Measurements from ENCODE around the gene C1QTNF3.
"Not testable (repeated sequence)": the region's sequence is repeated elsewhere in the genome, so short reads cannot be mapped to it uniquely, and the experiment has no call there.

The C1QTNF3 gene

DNA sequence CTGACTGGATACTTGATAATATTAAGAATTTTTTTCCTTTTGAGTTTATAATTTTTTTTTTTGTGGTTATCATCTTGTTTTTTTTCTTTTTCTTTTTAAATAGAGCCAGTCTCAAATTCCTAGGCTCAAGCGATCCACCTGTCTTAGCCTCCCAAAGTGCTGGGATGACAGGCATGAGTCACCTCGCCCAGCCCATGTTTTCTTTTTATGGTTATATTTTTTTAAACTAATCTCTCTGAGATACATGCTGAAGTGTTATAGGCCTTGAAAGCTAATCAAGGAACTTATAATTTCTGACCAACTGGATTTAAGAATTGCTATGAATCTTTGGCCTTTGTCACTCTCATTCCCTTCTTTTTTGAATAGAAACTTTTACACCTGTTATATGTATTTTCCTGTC, 28.4 kb downstream of the C1QTNF3 start:
- Histone ChIP-seq H3K36me3 (ENCODE audit: control insufficient read depth, insufficient read depth, low read length) (no peaks in the 10 kb centered on the region), H3K27me3 (replicated peaks; ENCODE audit: control insufficient read depth, insufficient read depth, low read length) (no peaks in the 10 kb centered on the region), H3K4me3 (replicated peaks; ENCODE audit: low read depth, low read length) (no peak overlapping the region)
- DNase-seq (ENCODE audit: extremely low read depth, insufficient read length) = no peak
- no peak for TF ChIP-seq CTCF (IDR thresholded peaks at IDR 0.05; ENCODE audit: insufficient read depth, low read length, poor library complexity, severe bottlenecking)

DNA sequence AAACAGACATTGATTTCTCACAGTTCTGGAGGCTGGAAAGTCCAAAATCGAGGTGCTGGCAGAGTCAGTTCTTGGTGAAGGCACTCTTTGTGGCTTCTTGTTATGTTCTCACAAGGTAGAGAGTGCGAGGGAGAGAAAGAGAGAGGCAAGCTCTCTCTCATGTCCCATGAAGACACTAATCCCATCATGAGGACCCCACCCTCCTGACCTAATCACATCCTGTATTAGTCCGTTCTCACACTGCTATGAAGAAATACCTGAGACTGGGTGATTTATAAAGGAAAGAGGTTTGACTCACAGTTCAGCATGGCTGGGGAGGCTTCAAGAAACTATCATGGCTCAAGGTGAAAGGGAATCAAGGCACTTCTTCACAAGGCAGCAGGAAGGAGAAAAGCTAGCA, 29.5 kb downstream of the C1QTNF3 start:
- no peak for TF ChIP-seq CTCF (IDR thresholded peaks at IDR 0.05; ENCODE audit: insufficient read depth, low read length, poor library complexity, severe bottlenecking)
- no peaks in the 10 kb centered on the region for H3K27me3 ChIP-seq (replicated peaks; ENCODE audit: control insufficient read depth, insufficient read depth, low read length)
- no peaks in the 10 kb centered on the region for H3K36me3 ChIP-seq (ENCODE audit: control insufficient read depth, insufficient read depth, low read length)
- no peak for DNase-seq (ENCODE audit: extremely low read depth, insufficient read length)
- H3K4me3 ChIP-seq (replicated peaks; ENCODE audit: low read depth, low read length) = no peak overlapping the region

- Histone ChIP-seq H3K27me3 (replicated peaks; ENCODE audit: control insufficient read depth, insufficient read depth, low read length) (no peaks in the 10 kb centered on the region), H3K4me3 (replicated peaks; ENCODE audit: low read depth, low read length) (no peak overlapping the region), H3K36me3 (ENCODE audit: control insufficient read depth, insufficient read depth, low read length) (no peaks in the 10 kb centered on the region)
- DNase-seq (ENCODE audit: extremely low read depth, insufficient read length) = no peak
- TF ChIP-seq CTCF (IDR thresholded peaks at IDR 0.05; ENCODE audit: insufficient read depth, low read length, poor library complexity, severe bottlenecking) = no peak
These were observed 30.2 kb downstream of the C1QTNF3 start for GRCh38 chr5:34012791-34013190.

GRCh38 chr5:34011536-34011935, 31.5 kb downstream of the C1QTNF3 start:
- no peak for DNase-seq (ENCODE audit: extremely low read depth, insufficient read length)
- H3K36me3 ChIP-seq (ENCODE audit: control insufficient read depth, insufficient read depth, low read length) = no peaks in the 10 kb centered on the region
- TF ChIP-seq CTCF (IDR thresholded peaks at IDR 0.05; ENCODE audit: insufficient read depth, low read length, poor library complexity, severe bottlenecking) = no peak
- no peaks in the 10 kb centered on the region for H3K27me3 ChIP-seq (replicated peaks; ENCODE audit: control insufficient read depth, insufficient read depth, low read length)
- no peak overlapping the region for H3K4me3 ChIP-seq (replicated peaks; ENCODE audit: low read depth, low read length)

DNA sequence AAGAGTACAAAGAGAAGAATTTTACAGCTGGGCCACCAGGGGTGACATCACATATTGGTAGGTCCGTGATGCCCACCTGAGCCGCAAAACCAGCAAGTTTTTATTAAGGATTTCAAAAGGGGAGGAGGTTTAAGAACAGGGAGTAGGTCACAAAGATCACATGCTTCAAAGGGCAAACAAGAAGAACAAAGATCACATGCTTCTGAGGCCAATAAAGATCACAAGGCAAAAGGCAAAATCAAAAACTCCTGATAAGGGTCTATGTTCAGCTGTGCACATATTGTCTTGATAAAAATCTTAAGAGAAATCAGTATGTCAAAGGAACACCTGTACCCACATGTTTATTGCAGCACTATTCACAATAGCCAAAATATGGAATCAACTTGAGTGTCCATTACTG, 32.9 kb downstream of the C1QTNF3 start:
- H3K36me3 ChIP-seq (ENCODE audit: control insufficient read depth, insufficient read depth, low read length); DNase-seq (ENCODE audit: extremely low read depth, insufficient read length); H3K4me3 ChIP-seq (replicated peaks; ENCODE audit: low read depth, low read length); H3K27me3 ChIP-seq (replicated peaks; ENCODE audit: control insufficient read depth, insufficient read depth, low read length): not testable (repeated sequence)

DNA sequence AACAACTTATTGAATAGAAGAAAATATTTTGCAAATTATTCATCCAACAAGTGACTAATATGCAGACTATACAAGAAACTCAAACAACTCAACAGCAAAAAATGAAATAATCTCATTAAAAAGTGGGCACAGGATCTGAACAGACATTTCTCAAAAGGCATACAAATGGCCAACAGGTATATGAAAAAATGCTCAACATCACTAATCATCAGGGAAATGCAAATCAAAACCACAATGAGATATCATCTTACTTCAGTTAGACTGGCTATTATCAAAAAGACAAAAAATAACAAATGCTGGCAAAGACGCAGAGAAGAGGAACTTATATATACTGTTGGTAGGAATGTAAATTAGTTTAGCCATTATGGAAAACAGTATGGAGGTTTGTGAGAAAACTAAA, 33.4 kb downstream of the C1QTNF3 start:
- DNase-seq (ENCODE audit: extremely low read depth, insufficient read length) = no peak
- Histone ChIP-seq H3K27me3 (replicated peaks; ENCODE audit: control insufficient read depth, insufficient read depth, low read length) (no peaks in the 10 kb centered on the region), H3K36me3 (ENCODE audit: control insufficient read depth, insufficient read depth, low read length) (no peaks in the 10 kb centered on the region), H3K4me3 (replicated peaks; ENCODE audit: low read depth, low read length) (no peak overlapping the region)
- TF ChIP-seq CTCF (IDR thresholded peaks at IDR 0.05; ENCODE audit: insufficient read depth, low read length, poor library complexity, severe bottlenecking) = no peak

All from GM06990 (cell line).